SK-N-MC (cell line): ENCODE data around the gene MST1R.

Source experiments
- DNase-seq: peaks from one replicate; pipeline ENCODE4 v3.0.0-alpha.2; 2011; ENCODE audit warnings: low read depth, low spot score
- H3K27ac ChIP-seq: fragments of 200-600 bp; sonication (generic); 2 replicates; pipeline ENCODE4 v1.5.1; 2016; ENCODE audit warnings: mixed run types
- H3K36me3 ChIP-seq: fragments of 200-600 bp; sonication (generic); 2 replicates; pipeline ENCODE4 v1.6.1; 2017; ENCODE audit warnings: antibody characterized with exemption, low read length, mixed read lengths; ENCODE audit not compliant: insufficient read depth
- H3K4me3 ChIP-seq: fragments of 200-600 bp; sonication (generic); 2 replicates; pipeline ENCODE4 v1.5.1; 2016
- H3K9ac ChIP-seq: fragments of 200-600 bp; sonication (generic); 2 replicates; pipeline ENCODE4 v1.8.0; 2017; ENCODE audit warnings: mixed run types, mixed read lengths; ENCODE audit not compliant: insufficient read length
- H3K9me3 ChIP-seq: fragments of 200-600 bp; sonication (generic); 2 replicates; pipeline ENCODE4 v1.6.1; 2017; ENCODE audit warnings: low read depth, mild to moderate bottlenecking, antibody characterized with exemption, low read length, moderate library complexity, mixed read lengths
- EZH2 ChIP-seq: fragments of 200-600 bp; sonication (generic); IDR thresholded peaks from one replicate; pipeline ENCODE4 v1.6.1; 2017; ENCODE audit warnings: antibody characterized with exemption
- FOXP2 ChIP-seq: optimal IDR thresholded peaks from 2 replicates; pipeline ENCODE3; 2011; ENCODE audit warnings: mild to moderate bottlenecking, moderate library complexity; ENCODE audit not compliant: insufficient read depth; ENCODE audit errors: extremely low read length, control extremely low read depth
- POLR2AphosphoS5 ChIP-seq: IDR thresholded peaks from 2 replicates; pipeline ENCODE4 v1.6.1; 2012; ENCODE audit warnings: mild to moderate bottlenecking, low read depth, low read length, borderline replicate concordance

Gene MST1R

DNA sequence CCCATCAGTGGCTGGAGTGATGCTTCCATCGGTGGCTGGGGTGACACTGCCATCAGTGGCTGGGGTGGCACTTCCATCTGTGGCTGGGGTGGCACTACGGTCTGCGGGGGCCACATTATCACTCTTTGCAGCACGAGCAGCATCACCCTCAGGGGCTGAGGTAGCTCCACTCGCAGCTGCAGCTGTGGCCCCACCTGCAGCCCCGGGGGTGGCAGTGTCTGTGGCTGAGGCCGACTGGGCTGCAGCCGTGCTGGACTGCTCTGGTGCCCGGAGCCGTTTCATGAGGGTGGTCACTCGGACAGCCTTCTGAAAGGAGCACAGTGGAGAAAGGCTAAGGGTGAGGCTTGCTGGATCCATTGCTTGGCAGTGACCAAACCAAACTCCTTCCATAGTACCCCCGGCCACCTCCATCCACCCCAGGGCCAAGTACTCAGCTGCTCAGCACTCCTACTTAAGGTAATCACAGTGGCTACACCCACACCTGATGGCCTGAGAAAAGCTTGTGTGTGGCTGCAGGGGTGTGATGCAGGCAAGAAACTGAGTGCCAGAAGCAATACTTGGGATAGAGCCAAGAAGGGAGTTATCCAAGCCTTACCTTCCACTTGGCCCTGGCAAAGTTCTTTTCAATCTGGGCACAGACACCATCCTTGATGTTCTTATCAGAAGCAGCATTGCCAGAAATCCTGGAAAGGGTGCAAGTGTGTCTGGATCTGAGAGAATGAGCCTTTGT, 43.9 kb downstream of the MST1R start:
- TF ChIP-seq EZH2 (no peak), POLR2AphosphoS5 (no peak)
- Histone ChIP-seq H3K36me3 (no peaks in the 10 kb centered on the region), H3K27ac (no peak overlapping the region), H3K9me3 (no peaks in the 10 kb centered on the region), H3K4me3 (no peak overlapping the region), H3K9ac (no peak overlapping the region)
- no peak for DNase-seq

DNA sequence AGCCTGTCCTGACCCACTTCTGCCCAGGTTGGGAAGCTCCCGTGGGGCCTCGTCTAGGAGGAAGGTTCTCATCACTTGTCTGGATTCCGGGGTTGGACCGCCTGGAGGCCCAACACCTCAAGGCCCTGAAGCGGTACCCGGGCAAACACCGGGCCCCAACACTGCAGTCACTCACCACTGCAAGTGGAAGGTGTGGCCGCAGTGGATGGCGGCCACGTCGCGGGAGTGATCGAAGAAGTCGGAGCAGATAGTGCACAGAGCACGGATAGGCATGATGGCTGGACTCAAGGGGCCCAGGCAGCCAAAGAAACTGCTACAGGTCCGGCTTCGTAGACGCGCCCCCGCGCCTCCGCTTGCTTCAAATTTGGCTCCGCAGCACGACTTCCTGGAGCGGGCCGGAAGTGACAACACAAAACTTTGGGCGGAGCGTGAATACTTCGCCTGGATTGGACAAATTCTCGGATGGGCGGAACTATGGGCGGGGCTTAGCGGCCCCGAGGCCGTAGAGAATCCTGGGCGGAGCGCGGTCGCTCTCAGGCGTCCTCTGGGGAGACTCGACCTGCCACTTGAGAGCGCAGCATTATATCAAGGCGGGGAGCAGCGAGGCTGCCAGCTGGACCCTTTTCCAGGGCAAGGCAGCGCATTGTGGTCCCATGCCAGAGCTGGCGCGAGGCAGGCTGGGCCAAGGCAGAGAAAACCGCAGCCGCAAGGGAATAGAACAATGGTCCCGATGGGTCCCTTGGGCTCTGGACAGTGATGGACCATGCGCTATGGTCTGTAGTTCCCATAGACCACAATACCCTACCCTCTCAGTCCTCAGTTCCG, 47.3 kb downstream of the MST1R start, which contains the start of gene TRAIP:
TRAIP (minus strand) TSS at position 384 of the 825 bp plus-strand sequence; CDS start at position 273, 111 bp downstream.
- peak; percentile 78; the same call in 1 of the 2 replicates for TF ChIP-seq POLR2AphosphoS5
- TF ChIP-seq FOXP2, result no peak
- no peaks in the 10 kb centered on the region for H3K36me3 ChIP-seq
- H3K9me3 ChIP-seq, result no peaks in the 10 kb centered on the region
- H3K27ac ChIP-seq, result no peak within 1 kb of the TSS
- peak within 1 kb of the TSS; percentile 81 for H3K9ac ChIP-seq
- DNase-seq, result peak; percentile 53
- H3K4me3 ChIP-seq, result peak within 1 kb of the TSS; percentile 86

DNA sequence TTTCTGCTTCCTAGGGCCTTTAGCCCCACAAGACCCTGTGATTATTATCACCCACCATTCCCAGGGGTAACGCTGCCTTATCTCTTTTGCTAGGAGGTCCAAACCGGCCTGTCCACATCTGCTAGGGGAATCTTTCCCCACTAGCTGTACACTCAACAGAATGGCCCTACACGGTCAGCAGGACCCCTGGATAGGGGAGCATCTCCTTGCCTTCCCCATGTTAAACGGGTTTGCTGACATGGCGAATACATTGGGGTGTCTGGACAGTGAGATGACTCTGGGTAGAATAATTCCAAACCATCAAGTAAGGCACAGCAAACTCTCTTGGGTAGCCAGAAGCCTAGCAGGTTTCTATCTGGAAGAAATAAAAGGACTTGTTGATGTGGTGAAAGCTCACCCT, 48.0 kb downstream of the MST1R start:
- H3K9ac ChIP-seq, result peak overlapping the region; percentile 81
- H3K27ac ChIP-seq, result no peak overlapping the region
- H3K4me3 ChIP-seq, result peak overlapping the region; percentile 86
- no peaks in the 10 kb centered on the region for H3K36me3 ChIP-seq
- DNase-seq, result no peak
- no peaks in the 10 kb centered on the region for H3K9me3 ChIP-seq
- TF ChIP-seq POLR2AphosphoS5 (no peak), FOXP2 (no peak), EZH2 (no peak)

DNA sequence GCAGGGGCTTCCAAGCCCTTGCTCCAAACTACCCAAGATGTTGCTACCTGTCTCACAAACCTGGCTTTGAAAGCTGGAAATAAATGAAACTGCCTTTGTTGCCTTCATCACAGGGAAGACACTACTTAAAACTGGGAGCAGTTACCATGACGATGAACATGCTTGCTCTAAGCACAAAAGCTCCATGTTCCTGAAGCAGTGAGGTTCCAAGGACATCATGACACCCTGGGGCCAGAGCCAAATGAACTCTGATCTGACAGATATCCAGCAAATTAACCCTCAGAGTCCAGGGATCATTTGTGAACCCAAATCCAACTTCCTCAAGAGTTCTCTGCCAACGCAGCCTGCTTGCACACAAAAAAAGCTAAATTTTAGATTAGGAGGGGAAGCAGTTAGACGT, 58.0 kb downstream of the MST1R start:
- H3K4me3 ChIP-seq, result no peak overlapping the region
- no peak overlapping the region for H3K27ac ChIP-seq
- no peaks in the 10 kb centered on the region for H3K9me3 ChIP-seq
- H3K36me3 ChIP-seq, result no peaks in the 10 kb centered on the region; the same call in 1 of the 2 replicates
- no peak overlapping the region for H3K9ac ChIP-seq
- DNase-seq, result no peak
- no peak for TF ChIP-seq EZH2
- TF ChIP-seq POLR2AphosphoS5, result no peak

DNA sequence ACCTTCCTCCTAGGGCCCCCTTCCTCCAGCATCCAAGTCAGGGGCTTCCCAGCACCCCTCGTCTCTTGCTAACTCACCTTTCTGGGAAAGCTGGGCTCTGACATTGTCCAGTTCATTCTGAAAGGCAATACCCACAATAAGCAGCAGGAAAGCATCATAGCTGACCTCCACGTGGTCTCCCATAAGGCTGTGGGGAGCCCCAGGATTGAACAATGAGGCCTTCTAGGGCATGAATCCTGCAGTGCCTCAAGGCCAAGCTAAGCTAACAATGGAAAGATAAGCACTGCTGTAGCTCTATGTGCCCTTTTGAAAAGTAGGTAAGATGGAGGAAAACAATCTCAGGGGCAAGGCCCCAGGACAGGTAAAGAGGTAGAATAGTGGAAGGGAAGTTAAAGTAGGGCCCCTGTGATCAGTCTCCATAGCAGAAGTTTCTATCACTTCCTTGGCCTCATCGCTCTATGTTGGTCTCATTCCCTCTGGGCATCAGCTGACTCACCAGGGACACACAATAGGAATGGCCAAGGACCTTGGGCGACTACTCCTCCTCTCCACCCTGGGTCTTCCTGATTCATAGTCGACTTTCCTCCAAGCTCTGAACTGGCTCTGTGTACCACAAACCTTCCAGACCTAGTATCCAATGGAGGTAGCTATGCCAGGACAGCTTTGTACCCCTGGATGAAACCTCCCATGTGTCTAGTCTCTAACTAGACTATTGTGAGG, 59.0 kb downstream of the MST1R start:
- H3K9ac ChIP-seq, result no peak overlapping the region
- no peak overlapping the region for H3K4me3 ChIP-seq
- no peaks in the 10 kb centered on the region; the same call in 1 of the 2 replicates for H3K36me3 ChIP-seq
- no peak for DNase-seq
- TF ChIP-seq POLR2AphosphoS5, result no peak
- TF ChIP-seq FOXP2, result no peak
- TF ChIP-seq EZH2, result no peak
- no peaks in the 10 kb centered on the region for H3K9me3 ChIP-seq
- H3K27ac ChIP-seq, result no peak overlapping the region

DNA sequence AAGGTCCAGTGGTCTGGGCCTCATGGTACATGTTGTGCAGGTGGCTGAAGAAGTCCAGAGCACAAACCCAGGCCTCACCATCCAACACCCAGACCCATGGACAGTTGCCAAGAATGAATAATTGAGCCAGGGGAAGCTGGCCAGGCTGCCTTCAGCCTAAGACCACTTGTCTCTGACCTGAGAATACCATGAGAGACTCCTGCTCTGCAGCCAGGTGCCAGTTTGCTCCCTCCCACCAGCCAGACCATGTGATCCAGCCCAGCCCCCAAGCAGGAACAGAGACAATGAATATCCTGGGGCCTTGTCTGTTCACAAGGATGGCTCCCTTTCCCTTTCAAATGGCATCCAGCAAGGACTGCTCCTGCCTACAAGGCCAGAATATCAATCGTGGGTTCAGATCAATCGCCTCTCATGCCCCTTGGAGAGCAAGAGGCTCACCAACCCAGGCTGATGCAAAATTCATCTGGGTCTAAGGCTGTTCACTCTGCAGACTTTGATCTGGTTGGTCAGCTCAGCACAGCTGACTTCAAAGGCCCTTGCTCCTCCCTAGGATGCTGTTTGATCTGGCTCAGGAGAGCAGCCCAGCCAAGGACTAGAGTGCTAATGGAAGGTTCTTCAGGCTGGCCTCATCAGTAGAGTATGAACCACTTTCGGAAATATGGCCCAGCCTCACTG, 60.7 kb downstream of the MST1R start:
- Histone ChIP-seq H3K9me3 (no peaks in the 10 kb centered on the region), H3K36me3 (no peaks in the 10 kb centered on the region; the same call in 1 of the 2 replicates), H3K4me3 (no peak overlapping the region), H3K9ac (no peak overlapping the region), H3K27ac (no peak overlapping the region)
- DNase-seq, result no peak
- no peak for TF ChIP-seq POLR2AphosphoS5
- TF ChIP-seq FOXP2, result no peak
- no peak for TF ChIP-seq EZH2

DNA sequence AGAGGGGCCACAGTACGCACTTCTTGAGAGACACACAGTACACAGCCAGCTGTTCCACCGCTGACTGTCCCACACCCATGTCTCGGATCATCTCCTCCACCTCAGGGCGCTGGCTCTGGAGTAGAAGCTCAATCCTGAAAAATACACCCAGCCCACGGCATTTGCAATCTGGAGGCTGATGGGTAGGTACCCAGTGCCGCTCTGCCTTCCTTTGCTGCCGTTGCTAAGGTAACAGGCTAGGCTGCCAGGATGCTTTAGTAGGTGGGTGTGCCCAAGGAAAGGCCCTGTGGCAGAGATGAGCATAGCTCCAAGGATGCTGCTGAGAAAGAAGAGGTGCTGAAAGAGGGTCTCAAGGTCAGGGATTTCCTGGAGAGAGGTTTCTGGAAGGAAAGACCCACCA, 61.9 kb downstream of the MST1R start:
- no peak overlapping the region for H3K27ac ChIP-seq
- H3K4me3 ChIP-seq, result no peak overlapping the region
- no peaks in the 10 kb centered on the region; the same call in 1 of the 2 replicates for H3K36me3 ChIP-seq
- no peak for DNase-seq
- TF ChIP-seq FOXP2 (no peak), POLR2AphosphoS5 (no peak), EZH2 (no peak)
- H3K9me3 ChIP-seq, result no peaks in the 10 kb centered on the region
- no peak overlapping the region for H3K9ac ChIP-seq

DNA sequence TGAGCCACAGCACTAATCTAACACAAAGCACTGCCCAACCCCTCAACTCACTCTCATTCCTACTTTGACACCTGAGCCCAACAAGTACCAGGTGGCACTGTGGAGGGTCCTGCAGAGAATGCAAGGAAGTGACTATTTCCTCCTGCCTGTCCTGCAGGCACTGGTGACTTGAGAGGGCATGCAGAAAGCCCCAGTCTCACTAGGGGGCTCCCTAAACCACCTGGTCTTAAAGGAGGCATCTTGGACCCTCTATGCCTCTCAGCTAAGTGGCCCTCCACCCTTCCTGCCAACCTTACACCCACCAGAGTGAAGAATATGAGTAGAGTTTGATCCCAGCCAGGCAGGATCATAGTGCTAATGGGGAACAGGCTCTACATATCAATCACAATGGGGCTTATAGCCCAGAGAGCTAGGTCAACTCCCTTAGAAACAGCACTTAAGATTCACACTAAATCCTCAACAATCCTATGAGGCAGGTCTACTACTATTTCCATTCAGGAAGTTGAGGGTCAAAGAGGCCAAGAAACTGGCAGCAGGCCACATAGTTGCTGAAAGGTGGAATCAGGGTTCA, 62.5 kb downstream of the MST1R start:
- no peak for TF ChIP-seq FOXP2
- TF ChIP-seq POLR2AphosphoS5, result no peak
- no peak for TF ChIP-seq EZH2
- no peak overlapping the region for H3K27ac ChIP-seq
- DNase-seq, result no peak
- H3K36me3 ChIP-seq, result no peaks in the 10 kb centered on the region; the same call in 1 of the 2 replicates
- H3K9ac ChIP-seq, result no peak overlapping the region
- H3K4me3 ChIP-seq, result no peak overlapping the region
- H3K9me3 ChIP-seq, result no peaks in the 10 kb centered on the region
